Activated CD8-positive, alpha-beta memory T cell treated with anti-CD3 and anti-CD28 coated beads for 36 hours (primary cell): Measurements from ENCODE around the gene TRPV3. TPM values are rescaled to one million over a fixed set of nuclear protein-coding genes. Genes with fewer than 3 reads are reported as not detected.

Experiments used
- CTCF ChIA-PET: fragments of 350-600 bp; sonication (Branson Sonifier 250); formaldehyde crosslinking; loops from one replicate; lab custom pipeline; 2021; ENCODE audit warnings: antibody characterized with exemption; lab: Charles Lee
- POLR2A ChIA-PET: fragments of 350-600 bp; sonication (Branson Sonifier 250); formaldehyde crosslinking; loops from one replicate; lab custom pipeline; 2021; ENCODE audit warnings: antibody characterized with exemption; lab: Charles Lee
- total RNA-seq, 2 experiments: library from RNA; stranded (reverse); gene quantifications; one replicate each; pipeline ENCODE4 v1.2.3, GENCODE V29; 2021

Gene TRPV3
- total RNA-seq, 2 experiments from 2014 or later = 0.32 to 0.61 TPM

- CTCF ChIA-PET = no interaction called here
- POLR2A ChIA-PET = no interaction called here
Observed at GRCh38 chr17:3553419-3554401, 3.9 kb downstream of the TRPV3 start.

DNA sequence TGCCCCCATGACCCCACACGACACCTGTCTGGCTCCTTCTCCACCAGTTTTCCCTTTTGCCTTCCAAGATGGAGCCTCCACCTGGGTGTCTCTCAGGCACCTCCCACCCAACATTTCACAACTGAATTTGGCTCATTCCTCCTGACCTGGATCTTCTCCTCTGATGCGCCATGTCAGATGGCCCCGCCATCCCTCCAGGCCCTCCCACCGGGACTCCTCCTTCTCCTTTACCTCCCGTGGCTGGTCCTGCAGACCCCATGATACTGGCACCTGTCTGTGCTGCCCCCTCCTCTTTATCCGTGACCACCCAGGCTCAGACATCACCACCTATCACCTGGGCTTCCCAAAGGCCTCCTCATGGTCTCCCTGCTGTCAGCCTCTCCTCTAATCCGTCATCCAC is 4.7 kb downstream of the TRPV3 start:
- POLR2A ChIA-PET = no interaction called here
- CTCF ChIA-PET = no interaction called here

- CTCF ChIA-PET = no interaction called here
- POLR2A ChIA-PET = no interaction called here
Observed at GRCh38 chr17:3551189-3551588, 6.4 kb downstream of the TRPV3 start.

DNA sequence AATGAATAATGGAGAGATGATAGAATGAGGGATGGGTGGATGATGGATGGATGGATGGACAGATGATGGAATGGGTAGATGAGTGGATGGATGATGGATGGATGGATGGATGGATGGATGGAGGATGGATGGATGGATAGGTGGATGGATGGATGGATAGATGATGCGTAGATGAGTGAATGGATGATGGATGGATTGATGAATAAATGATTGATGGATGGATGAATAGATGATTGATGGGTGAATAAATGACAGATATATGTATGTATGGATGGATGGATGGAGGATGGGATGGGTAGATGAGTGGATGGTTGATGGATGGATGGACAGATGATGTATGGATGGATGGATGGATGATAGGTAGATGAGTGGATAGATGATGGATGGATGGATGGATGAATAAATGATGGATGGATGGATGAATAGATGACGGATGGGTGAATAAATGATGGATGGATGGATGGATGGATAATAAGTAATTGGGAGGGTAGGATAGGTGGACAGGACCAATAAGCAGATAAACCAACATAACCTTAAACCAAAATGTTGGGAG is 7.9 kb downstream of the TRPV3 start:
- ChIA-PET POLR2A (no interaction called here), CTCF (no interaction called here)

DNA sequence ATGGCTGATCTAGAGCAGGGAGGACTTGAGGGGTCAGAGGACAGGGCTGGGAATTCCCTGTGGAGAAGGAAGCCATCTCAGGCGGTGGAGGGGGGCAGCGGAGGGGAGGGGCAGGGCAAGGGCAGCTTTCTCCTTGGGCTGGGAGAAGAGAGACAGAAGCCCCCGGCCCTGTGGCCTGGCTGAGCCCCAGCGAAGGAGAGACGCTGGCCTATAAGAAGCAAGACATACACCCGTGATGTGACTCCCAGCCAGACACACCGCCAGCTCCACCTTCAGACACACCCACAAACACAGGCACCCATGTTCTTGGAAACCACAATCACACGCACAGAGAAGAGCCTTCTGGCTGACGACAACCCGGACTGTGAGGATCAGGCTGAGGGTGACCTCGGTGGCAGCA is 10.0 kb downstream of the TRPV3 start:
- POLR2A ChIA-PET = no interaction called here
- CTCF ChIA-PET = interaction anchor here (1.3 kb wide), 1 partner anchor 12 kb away, joined by 3 read pairs; no protein-coding TSS in a partner anchor

- CTCF ChIA-PET = no interaction called here
- POLR2A ChIA-PET = no interaction called here
Observed at GRCh38 chr17:3546997-3547396, 10.6 kb downstream of the TRPV3 start.

DNA sequence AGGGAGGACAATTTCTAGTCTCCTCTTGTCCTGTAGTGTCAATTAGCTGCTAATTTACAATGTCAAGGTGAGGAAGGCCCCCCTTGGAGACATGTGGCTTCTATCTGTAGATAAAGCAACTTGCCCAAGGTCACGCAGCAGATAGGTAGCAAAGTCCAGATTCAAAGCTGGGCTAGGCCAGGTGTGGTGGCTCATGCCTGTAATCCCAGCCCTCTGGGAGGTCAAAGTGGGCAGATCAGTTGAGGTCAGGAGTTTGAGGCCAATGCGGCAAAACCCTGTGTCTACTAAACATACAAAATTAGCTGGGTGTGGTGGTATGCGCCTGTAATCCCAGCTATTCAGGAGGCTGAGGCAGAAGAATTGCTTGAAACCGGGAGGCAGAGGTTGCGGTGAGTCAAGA is 11.1 kb downstream of the TRPV3 start:
- POLR2A ChIA-PET = no interaction called here
- CTCF ChIA-PET = no interaction called here

DNA sequence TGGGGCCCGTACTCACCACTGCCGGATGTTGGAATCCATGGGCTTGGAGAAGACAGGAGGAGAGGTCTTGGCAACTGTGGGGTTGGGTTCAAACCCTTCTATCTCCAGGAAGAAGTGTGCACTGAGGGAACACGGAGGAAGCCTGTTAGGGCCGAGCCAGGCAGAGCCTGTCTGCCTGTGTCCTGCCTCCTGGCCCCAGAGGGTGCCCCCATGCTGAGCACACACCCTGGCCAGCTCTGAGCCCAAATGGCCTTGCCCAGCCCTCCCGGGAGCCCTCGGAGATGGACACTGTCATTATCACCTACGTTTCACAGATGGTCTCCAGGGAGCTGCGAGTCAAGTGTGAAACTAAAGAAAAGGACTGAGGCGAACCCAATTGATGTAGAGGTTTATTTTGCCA is 12.5 kb downstream of the TRPV3 start:
- CTCF ChIA-PET = no interaction called here
- POLR2A ChIA-PET = no interaction called here

DNA sequence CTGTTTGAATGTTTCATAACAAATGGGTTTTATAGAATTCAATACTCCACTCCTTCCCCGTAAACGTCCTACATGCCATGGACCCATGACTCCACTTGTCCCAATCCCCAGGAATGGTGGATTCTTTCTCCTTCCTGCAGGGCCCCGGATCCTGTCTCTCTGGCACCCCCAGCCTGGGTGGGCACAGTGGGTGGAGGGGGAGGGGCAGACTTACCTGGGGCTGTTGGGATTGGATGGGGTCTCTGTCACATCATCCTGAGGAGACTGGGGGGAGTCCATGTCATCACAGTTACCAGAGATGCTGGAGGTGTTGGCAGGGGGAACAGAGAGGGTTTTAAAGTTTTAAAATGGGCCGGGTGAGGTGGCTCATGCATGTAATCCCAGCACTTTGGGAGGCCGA is 13.2 kb downstream of the TRPV3 start:
- POLR2A ChIA-PET = no interaction called here
- CTCF ChIA-PET = no interaction called here

GRCh38 chr17:3543453-3543852 is 14.2 kb downstream of the TRPV3 start:
- CTCF ChIA-PET = no interaction called here

DNA sequence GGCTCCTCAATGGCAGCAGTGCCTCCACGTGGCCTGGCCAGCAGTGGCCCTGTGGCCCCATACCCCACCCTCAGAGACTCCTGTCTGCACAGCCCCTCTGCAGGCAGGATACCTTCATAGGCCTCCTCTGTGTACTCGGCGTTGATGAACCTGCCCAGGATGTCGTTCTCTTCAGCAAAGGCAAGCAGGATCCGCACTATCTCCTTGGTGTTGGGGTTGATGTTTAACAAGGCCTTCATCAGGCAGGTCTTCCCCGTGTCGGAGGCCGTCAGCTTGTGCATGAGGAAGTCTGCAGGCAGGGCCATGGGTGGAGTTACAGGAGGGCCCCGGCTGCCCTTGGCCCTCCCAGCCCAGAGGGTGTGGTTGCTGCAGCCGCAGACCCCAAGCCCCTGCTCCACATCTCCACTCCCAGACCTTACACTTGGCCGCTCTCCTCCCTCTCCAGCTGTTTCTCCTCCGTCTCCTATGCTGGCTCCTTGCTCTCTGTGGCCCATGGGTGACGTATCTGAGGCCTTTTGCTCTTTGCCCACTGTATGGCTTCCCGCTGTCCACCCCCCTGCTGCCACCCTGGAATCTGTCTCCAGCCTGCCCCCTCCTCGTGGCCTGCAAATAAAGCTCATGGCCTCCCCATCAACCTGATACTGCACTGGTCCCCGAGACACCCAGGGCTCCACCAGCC is 15.1 kb downstream of the TRPV3 start:
- POLR2A ChIA-PET = no interaction called here
- CTCF ChIA-PET = no interaction called here

More at GRCh38 chr17:3543453-3543852, 14.2 kb downstream of the TRPV3 start:
- POLR2A ChIA-PET = no interaction called here

DNA sequence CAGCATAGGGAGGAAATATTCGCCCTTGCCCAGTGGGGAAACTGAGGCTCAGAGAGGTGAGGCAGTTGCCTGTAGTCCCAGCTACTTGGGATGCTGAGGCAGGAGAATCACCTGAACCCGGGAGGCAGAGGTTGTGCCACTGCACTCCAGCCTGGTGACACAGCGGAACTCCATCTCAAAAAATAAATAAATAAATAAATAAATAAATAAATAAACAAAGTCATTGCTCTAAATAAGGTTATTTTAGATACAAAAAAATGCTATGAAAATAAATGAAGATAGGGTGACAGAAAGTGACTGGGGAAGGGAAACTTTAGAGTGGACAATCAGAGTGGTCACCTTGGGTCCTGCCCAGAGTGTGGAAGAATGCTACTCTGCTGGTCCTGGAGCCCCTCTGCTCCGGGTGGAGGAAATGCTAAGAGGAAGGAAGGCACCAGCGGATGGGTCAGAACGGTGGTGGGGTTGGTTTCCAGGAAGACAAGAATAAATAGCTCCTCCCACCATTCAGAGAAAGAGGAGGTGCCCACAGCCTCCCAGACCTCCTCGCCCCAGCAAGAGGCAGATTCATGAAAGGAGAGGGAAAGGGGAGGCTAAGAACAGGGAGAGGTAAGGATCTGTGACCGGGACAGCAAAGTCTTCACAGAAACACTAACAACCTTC is 17.6 kb downstream of the TRPV3 start:
- POLR2A ChIA-PET = no interaction called here

GRCh38 chr17:3536716-3537115 is 20.9 kb downstream of the TRPV3 start:
- POLR2A ChIA-PET = no interaction called here
- CTCF ChIA-PET = no interaction called here

More for the DNA sequence above, 17.6 kb downstream of the TRPV3 start:
- CTCF ChIA-PET = interaction anchor here (0.6 kb wide), 1 partner anchor 349 kb away, joined by 3 read pairs; no protein-coding TSS in a partner anchor

DNA sequence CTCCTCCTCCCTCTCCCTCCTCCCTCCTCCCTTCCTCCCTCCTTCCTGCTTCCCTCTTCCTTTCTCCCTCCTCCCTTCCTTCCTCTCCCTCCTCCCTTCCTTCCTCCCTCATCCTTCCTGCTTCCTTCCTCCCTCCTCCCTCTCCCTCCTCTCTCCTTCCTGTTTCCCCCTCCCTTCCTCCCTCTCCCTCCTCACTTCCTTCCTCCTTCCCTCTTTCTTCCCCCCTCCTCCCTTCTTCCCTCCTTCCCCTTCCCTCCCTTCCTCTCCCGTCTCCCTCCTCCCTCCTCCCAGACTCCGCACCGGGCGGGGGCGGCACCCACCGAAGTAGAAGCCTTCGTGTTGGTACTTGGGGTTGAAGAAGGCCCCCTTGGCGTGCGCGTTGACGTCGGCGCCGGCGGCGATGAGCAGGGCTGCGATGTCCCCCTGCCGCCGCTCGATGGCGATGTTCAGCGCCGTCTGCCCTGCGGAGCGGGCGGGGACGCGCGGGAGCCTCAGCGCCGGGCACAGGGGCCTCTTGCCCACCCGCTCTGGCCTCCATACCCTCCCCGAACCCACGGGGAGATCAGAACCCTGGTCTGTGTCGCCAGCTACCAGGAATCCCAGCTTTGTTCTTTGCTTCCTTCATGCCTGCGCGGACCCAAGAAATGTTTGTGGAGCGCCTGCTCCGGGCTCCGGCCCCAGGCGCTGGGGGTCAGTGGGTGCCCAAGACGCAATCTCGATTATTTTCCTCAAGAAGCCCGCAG is 22.2 kb downstream of the TRPV3 start:
- CTCF ChIA-PET = interaction anchor here (0.6 to 1.0 kb wide), 3 partner anchors 13 to 308 kb away, joined by 3 read pairs; no protein-coding TSS in a partner anchor
- POLR2A ChIA-PET = no interaction called here

GRCh38 chr17:3534881-3535252 is 22.7 kb downstream of the TRPV3 start:
- ChIA-PET CTCF (interaction anchor here (0.6 kb wide), 1 partner anchor 308 kb away, joined by 3 read pairs; no protein-coding TSS in a partner anchor), POLR2A (no interaction called here)

DNA sequence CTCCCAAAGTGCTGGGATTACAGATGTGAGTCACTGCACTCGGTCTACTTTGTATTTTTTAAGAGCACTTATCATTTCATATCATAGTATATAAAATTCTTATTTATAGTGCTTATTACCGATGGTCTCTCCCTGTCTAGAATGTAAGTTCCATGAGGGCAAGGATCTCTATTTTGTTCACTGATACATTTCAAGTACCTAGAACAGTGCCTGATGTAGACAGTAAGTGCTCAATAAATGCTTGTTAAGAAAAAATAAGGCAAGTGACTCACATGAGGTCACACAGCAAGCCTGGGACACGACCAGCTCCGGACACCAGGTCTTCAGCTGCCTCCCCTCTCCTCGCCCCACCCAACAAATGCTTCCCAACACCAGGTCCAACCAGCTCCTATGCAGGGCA is 23.9 kb downstream of the TRPV3 start:
- ChIA-PET POLR2A (no interaction called here), CTCF (no interaction called here)

DNA sequence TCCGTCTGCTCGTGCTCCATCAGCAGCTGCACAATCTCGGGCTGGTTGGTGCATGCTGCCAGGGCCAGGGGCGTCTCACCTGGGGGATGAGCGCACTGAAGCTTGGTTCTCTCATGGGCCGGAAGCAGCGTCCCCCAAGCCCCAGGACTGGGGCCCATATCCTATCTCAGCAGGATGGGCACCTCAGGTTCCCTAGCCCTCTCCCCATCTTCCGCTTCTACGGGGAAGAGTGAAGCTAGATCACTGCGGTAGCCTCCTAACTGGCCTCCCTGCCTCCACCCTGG is 24.8 kb downstream of the TRPV3 start:
- ChIA-PET CTCF (no interaction called here), POLR2A (no interaction called here)

- CTCF ChIA-PET = no interaction called here
Observed at GRCh38 chr17:3532106-3532858, 25.3 kb downstream of the TRPV3 start.

More at GRCh38 chr17:3532106-3532858, 25.3 kb downstream of the TRPV3 start:
- POLR2A ChIA-PET = no interaction called here
